HG03442 (cell line): ENCODE measurements around the gene ASPN.

Source experiments
- ATAC-seq: cut with Tn5 transposase; IDR thresholded peaks from one replicate; pipeline ENCODE4 v1.9.1; 2021; ENCODE audit warnings: mild to moderate bottlenecking, moderate library complexity; ENCODE audit not compliant: unreplicated experiment

The ASPN gene

GRCh38 chr9:92482329-92482728, at the start of gene ASPN:
Gene ASPN, minus strand, starts transcription at chr9:92482506.
- ATAC-seq = no peak

- ATAC-seq = no peak
Observed at GRCh38 chr9:92530893-92531292, 48.6 kb upstream of the ASPN start.

- no peak for ATAC-seq
Observed at GRCh38 chr9:92529124-92529523, 46.8 kb upstream of the ASPN start.

- ATAC-seq = no peak
Observed at GRCh38 chr9:92528522-92528849, 46.2 kb upstream of the ASPN start.

GRCh38 chr9:92527832-92528521, 45.7 kb upstream of the ASPN start:
- no peak for ATAC-seq

GRCh38 chr9:92527291-92527828, 45.1 kb upstream of the ASPN start:
- ATAC-seq = no peak

GRCh38 chr9:92525306-92525705, 43.0 kb upstream of the ASPN start:
- ATAC-seq = no peak

GRCh38 chr9:92524881-92525280, 42.6 kb upstream of the ASPN start:
- ATAC-seq = no peak

GRCh38 chr9:92522983-92523970, 41.0 kb upstream of the ASPN start:
- ATAC-seq = no peak

- no peak for ATAC-seq
Observed at GRCh38 chr9:92520837-92521236, 38.5 kb upstream of the ASPN start.

- no peak for ATAC-seq
Observed at GRCh38 chr9:92518199-92518598, 35.9 kb upstream of the ASPN start.

- ATAC-seq = no peak
Observed at GRCh38 chr9:92517046-92517445, 34.7 kb upstream of the ASPN start.

GRCh38 chr9:92516521-92516920, 34.2 kb upstream of the ASPN start:
- ATAC-seq = no peak

GRCh38 chr9:92514635-92515034, 32.3 kb upstream of the ASPN start:
- no peak for ATAC-seq

- ATAC-seq = no peak
Observed at GRCh38 chr9:92513349-92513748, 31.0 kb upstream of the ASPN start.

- no peak for ATAC-seq
Observed at GRCh38 chr9:92512622-92513021, 30.3 kb upstream of the ASPN start.

- no peak for ATAC-seq
Observed at GRCh38 chr9:92510747-92511146, 28.4 kb upstream of the ASPN start.

GRCh38 chr9:92509050-92509449, 26.7 kb upstream of the ASPN start:
- no peak for ATAC-seq

GRCh38 chr9:92508018-92508820, 25.9 kb upstream of the ASPN start:
- no peak for ATAC-seq

- no peak for ATAC-seq
Observed at GRCh38 chr9:92507496-92507895, 25.2 kb upstream of the ASPN start.

- ATAC-seq = no peak
Observed at GRCh38 chr9:92507005-92507404, 24.7 kb upstream of the ASPN start.
